Esophagus squamous epithelium (tissue), 4 donors: ENCODE results near the gene ACTRT2.

Experiments
- CTCF ChIP-seq, 6 experiments: fragments of 450-650 bp in 4 of 6; fragments of 200-600 bp in 2 of 6; sonication (generic) in 2 of 6; IDR thresholded peaks; one replicate each; pipeline ENCODE4 v1.5.1; 2016 to 2019; ENCODE audit warnings: antibody characterized with exemption in 6 of 6, mild to moderate bottlenecking in 4 of 6, moderate library complexity in 4 of 6
- POLR2A ChIP-seq, 4 donors: fragments of 450-650 bp; IDR thresholded peaks; one replicate each; pipeline ENCODE4 v1.6.1; 2017; ENCODE audit warnings: antibody characterized with exemption in 4 of 4, mild to moderate bottlenecking in 4 of 4, moderate library complexity in 3 of 4

- TF ChIP-seq CTCF (IDR thresholded peaks at IDR 0.05) (no peak), POLR2A (IDR thresholded peaks at IDR 0.05) (no peak)
These were observed 11.7 kb upstream of the ACTRT2 start for GRCh38 chr1:3009556-3009955.
